Astrocyte of the hippocampus (primary cell): ENCODE measurements around the gene LSM14B.
"Not testable (repeated sequence)": the region's sequence is repeated elsewhere in the genome, so short reads cannot be mapped to it uniquely, and the experiment has no call there.

Experiments used
- DNase-seq: peaks from one replicate; pipeline ENCODE4 v3.0.0; 2011; ENCODE audit warnings: low read depth, low spot score

The LSM14B gene

GRCh38 chr20:62112368-62112767, 9.9 kb upstream of the LSM14B start:
- DNase-seq: no peak

GRCh38 chr20:62114894-62115293, 7.4 kb upstream of the LSM14B start:
- DNase-seq: no peak

GRCh38 chr20:62115800-62116407, 6.4 kb upstream of the LSM14B start:
- DNase-seq: not testable (repeated sequence)

GRCh38 chr20:62116558-62117361, 5.5 kb upstream of the LSM14B start:
- DNase-seq: no peak

GRCh38 chr20:62117362-62117646, 5.0 kb upstream of the LSM14B start:
- no peak for DNase-seq

GRCh38 chr20:62117658-62118057, 4.6 kb upstream of the LSM14B start:
- no peak for DNase-seq

- no peak for DNase-seq
Measured at GRCh38 chr20:62118113-62119043, 3.9 kb upstream of the LSM14B start.

GRCh38 chr20:62119115-62119514, 3.2 kb upstream of the LSM14B start:
- no peak for DNase-seq

- no peak for DNase-seq
Measured at GRCh38 chr20:62119591-62120364, 2.5 kb upstream of the LSM14B start.

GRCh38 chr20:62120365-62120762, 1.9 kb upstream of the LSM14B start:
- no peak for DNase-seq

GRCh38 chr20:62120990-62121775, 1.1 kb upstream of the LSM14B start:
- DNase-seq: no peak

GRCh38 chr20:62122654-62123449, 577 bp downstream of the LSM14B start:
- peak; percentile 59 for DNase-seq

- DNase-seq: peak; percentile 63
Measured at GRCh38 chr20:62123450-62124118, 1.3 kb downstream of the LSM14B start.

- no peak for DNase-seq
Measured at GRCh38 chr20:62126141-62126540, 3.9 kb downstream of the LSM14B start.

- no peak for DNase-seq
Measured at GRCh38 chr20:62127799-62128198, 5.5 kb downstream of the LSM14B start.

GRCh38 chr20:62128502-62128901, 6.2 kb downstream of the LSM14B start:
- DNase-seq: no peak

GRCh38 chr20:62129731-62130531, 7.7 kb downstream of the LSM14B start:
- DNase-seq: no peak

GRCh38 chr20:62131560-62132320, 9.5 kb downstream of the LSM14B start:
- DNase-seq: no peak
